DOHH2 (cell line): ENCODE results near the gene LRRC74B.
"Not testable (repeated sequence)": the region's sequence is repeated elsewhere in the genome, so short reads cannot be mapped to it uniquely, and the experiment has no call there.

Experiments
- H3F3A ChIP-seq: fragments of 200-600 bp; sonication (generic), shearing (Covaris generic); 2 replicates; pipeline ENCODE4 v1.6.0; 2016; ENCODE audit warnings: antibody characterized with exemption, mild to moderate bottlenecking; ENCODE audit not compliant: control insufficient read depth, insufficient read depth
- H3K27ac ChIP-seq: fragments of 200-600 bp; sonication (generic); 2 replicates; pipeline ENCODE4 v1.5.1; 2014; ENCODE audit warnings: low read depth, mild to moderate bottlenecking, low read length, moderate library complexity
- H3K27me3 ChIP-seq: fragments of 200-600 bp; sonication (generic); 2 replicates; pipeline ENCODE4 v1.6.1; 2014; ENCODE audit warnings: mild to moderate bottlenecking, low read length, mixed read lengths; ENCODE audit not compliant: control insufficient read depth
- H3K36me3 ChIP-seq: fragments of 200-600 bp; sonication (generic); 2 replicates; pipeline ENCODE4 v1.6.1; 2014; ENCODE audit warnings: mild to moderate bottlenecking, low read length, moderate library complexity, mixed read lengths; ENCODE audit not compliant: control insufficient read depth
- H3K4me1 ChIP-seq: fragments of 200-600 bp; sonication (generic); 2 replicates; pipeline ENCODE4 v1.6.1; 2014; ENCODE audit warnings: mild to moderate bottlenecking, low read length, mixed read lengths; ENCODE audit not compliant: control insufficient read depth
- H3K4me2 ChIP-seq: fragments of 200-600 bp; sonication (generic); 2 replicates; pipeline ENCODE4 v1.6.0; 2014; ENCODE audit warnings: mild to moderate bottlenecking, low read length, moderate library complexity
- H3K4me3 ChIP-seq: fragments of 200-600 bp; sonication (generic); 2 replicates; pipeline ENCODE4 v1.5.1; 2014; ENCODE audit warnings: mild to moderate bottlenecking, low read length, mixed read lengths
- H3K79me2 ChIP-seq: fragments of 200-600 bp; sonication (generic); 2 replicates; pipeline ENCODE4 v1.6.1; 2014; ENCODE audit warnings: mild to moderate bottlenecking, low read length, mixed read lengths; ENCODE audit not compliant: control insufficient read depth
- H3K9me2 ChIP-seq: fragments of 200-600 bp; sonication (generic); replicated peaks from 2 replicates; pipeline ENCODE4 v1.6.1; 2014; ENCODE audit warnings: mild to moderate bottlenecking, low read length, mixed read lengths; ENCODE audit not compliant: control insufficient read depth
- H3K9me3 ChIP-seq: fragments of 200-600 bp; sonication (generic); 2 replicates; pipeline ENCODE4 v1.6.1; 2014; ENCODE audit warnings: antibody characterized with exemption, low read length, mixed read lengths; ENCODE audit not compliant: control insufficient read depth, insufficient read depth
- H4K20me1 ChIP-seq: fragments of 200-600 bp; sonication (generic); 2 replicates; pipeline ENCODE4 v1.6.0; 2014; ENCODE audit warnings: low read depth, mild to moderate bottlenecking, antibody characterized with exemption, low read length, moderate library complexity; ENCODE audit not compliant: control insufficient read depth, insufficient read depth
- EZH2phosphoT487 ChIP-seq: fragments of 200-600 bp; sonication (generic); IDR thresholded peaks from 2 replicates; pipeline ENCODE4 v1.6.1; 2017; ENCODE audit warnings: borderline replicate concordance, mild to moderate bottlenecking, antibody characterized with exemption, low read length, moderate library complexity, mixed read lengths
- TF ChIP-seq, protein P1 (sequence below): fragments of 200-600 bp; sonication (generic); IDR thresholded peaks from one replicate; pipeline ENCODE4 v1.5.1; 2014; ENCODE audit warnings: antibody characterized with exemption, mild to moderate bottlenecking, low read depth, low read length; ENCODE audit not compliant: poor library complexity, severe bottlenecking

The LRRC74B gene

GRCh38 chr22:21034989-21035388, 10.8 kb upstream of the LRRC74B start:
- H3K4me1 ChIP-seq, result no peaks in the 10 kb centered on the region
- no peak overlapping the region for H3K4me3 ChIP-seq
- no peaks in the 10 kb centered on the region for H3K36me3 ChIP-seq
- no peak overlapping the region for H3K4me2 ChIP-seq
- H3K79me2 ChIP-seq, result no peaks in the 10 kb centered on the region
- no peak overlapping the region for H3K27ac ChIP-seq
- no peaks in the 10 kb centered on the region for H3F3A ChIP-seq
- H3K9me2 ChIP-seq, result no peaks in the 10 kb centered on the region
- H3K27me3 ChIP-seq, result peaks cover 11% of the 10 kb centered on the region
- no peaks in the 10 kb centered on the region for H4K20me1 ChIP-seq
- TF ChIP-seq, protein P1, sequence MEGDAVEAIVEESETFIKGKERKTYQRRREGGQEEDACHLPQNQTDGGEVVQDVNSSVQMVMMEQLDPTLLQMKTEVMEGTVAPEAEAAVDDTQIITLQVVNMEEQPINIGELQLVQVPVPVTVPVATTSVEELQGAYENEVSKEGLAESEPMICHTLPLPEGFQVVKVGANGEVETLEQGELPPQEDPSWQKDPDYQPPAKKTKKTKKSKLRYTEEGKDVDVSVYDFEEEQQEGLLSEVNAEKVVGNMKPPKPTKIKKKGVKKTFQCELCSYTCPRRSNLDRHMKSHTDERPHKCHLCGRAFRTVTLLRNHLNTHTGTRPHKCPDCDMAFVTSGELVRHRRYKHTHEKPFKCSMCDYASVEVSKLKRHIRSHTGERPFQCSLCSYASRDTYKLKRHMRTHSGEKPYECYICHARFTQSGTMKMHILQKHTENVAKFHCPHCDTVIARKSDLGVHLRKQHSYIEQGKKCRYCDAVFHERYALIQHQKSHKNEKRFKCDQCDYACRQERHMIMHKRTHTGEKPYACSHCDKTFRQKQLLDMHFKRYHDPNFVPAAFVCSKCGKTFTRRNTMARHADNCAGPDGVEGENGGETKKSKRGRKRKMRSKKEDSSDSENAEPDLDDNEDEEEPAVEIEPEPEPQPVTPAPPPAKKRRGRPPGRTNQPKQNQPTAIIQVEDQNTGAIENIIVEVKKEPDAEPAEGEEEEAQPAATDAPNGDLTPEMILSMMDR, result no peak
- no peak for TF ChIP-seq EZH2phosphoT487
- no peaks in the 10 kb centered on the region for H3K9me3 ChIP-seq

DNA sequence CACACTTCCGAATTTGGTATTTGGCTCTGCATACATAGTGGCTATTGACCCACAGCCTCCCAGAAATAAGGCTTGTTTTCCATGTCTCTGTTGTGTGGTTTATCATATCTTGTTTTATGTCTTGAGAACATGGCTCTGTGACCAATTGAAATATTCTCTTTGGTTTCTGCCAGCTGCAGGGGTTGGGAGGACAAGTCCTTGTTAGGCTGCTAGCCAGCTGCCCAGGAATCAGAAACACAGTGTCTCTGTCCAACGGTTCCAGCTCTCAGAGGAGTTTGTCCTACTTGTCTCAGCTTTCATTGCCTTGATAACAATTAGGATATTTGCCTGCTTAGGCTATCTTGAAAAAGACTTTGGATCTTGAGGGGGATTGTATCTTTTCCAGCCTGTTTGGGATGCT, 7.3 kb upstream of the LRRC74B start:
- TF ChIP-seq EZH2phosphoT487, result no peak
- TF ChIP-seq, protein P1, result no peak
- H3K79me2 ChIP-seq, result no peaks in the 10 kb centered on the region
- peaks cover 11% of the 10 kb centered on the region; the same call in 1 of the 2 replicates for H3K27me3 ChIP-seq

GRCh38 chr22:21039158-21039557, 6.6 kb upstream of the LRRC74B start:
- H4K20me1 ChIP-seq, H3K9me3 ChIP-seq, H3K4me1 ChIP-seq, H3K36me3 ChIP-seq, H3K4me2 ChIP-seq, H3K9me2 ChIP-seq, H3K4me3 ChIP-seq, H3K79me2 ChIP-seq, H3F3A ChIP-seq, H3K27ac ChIP-seq: not testable (repeated sequence)
- H3K27me3 ChIP-seq, result peaks cover 11% of the 10 kb centered on the region; the same call in 1 of the 2 replicates

More for the DNA sequence above, 7.3 kb upstream of the LRRC74B start:
- H3K9me2 ChIP-seq, result no peaks in the 10 kb centered on the region
- no peak overlapping the region for H3K4me3 ChIP-seq
- no peaks in the 10 kb centered on the region for H3K36me3 ChIP-seq
- no peak overlapping the region for H3K27ac ChIP-seq
- H4K20me1 ChIP-seq, result no peaks in the 10 kb centered on the region
- H3F3A ChIP-seq, result no peaks in the 10 kb centered on the region
- H3K4me2 ChIP-seq, result no peak overlapping the region
- H3K9me3 ChIP-seq, result no peaks in the 10 kb centered on the region
- H3K4me1 ChIP-seq, result no peaks in the 10 kb centered on the region

- Histone ChIP-seq H3K4me1 (peaks cover 10% of the 10 kb centered on the region), H3K36me3 (no peaks in the 10 kb centered on the region), H3K9me3 (no peaks in the 10 kb centered on the region), H3K79me2 (no peaks in the 10 kb centered on the region), H3F3A (no peaks in the 10 kb centered on the region), H3K27ac (no peak overlapping the region), H3K9me2 (no peaks in the 10 kb centered on the region), H3K4me3 (no peak overlapping the region), H3K4me2 (no peak overlapping the region), H4K20me1 (no peaks in the 10 kb centered on the region), H3K27me3 (peaks cover 18% of the 10 kb centered on the region)
- TF ChIP-seq EZH2phosphoT487, result no peak
- TF ChIP-seq, protein P1, result no peak
These were observed 3.8 kb upstream of the LRRC74B start for GRCh38 chr22:21041937-21042336.
